ENCODE data around the gene SEC22A.

The SEC22A gene

DNA sequence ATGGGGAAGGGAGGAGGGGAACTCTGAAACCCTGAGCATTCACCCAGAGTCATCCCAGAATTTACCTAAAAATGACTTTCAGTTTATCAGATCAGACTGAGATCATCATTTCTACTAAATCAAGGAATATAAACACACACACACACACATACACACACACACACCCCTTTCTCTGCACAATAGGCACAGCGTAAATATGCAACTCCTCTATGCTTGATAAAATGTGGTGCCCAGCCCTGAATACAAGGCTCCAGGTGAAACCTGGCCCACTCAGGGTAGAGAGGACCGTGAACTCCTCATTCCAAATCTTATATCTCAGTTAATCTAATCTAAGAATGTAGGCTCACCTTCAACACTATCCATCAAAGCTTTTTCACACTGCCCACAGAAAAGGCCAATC is 31.8 kb upstream of the SEC22A start:
- DNase-seq (ENCODE audit: low read depth): no peak
- TF ChIP-seq, protein P1, sequence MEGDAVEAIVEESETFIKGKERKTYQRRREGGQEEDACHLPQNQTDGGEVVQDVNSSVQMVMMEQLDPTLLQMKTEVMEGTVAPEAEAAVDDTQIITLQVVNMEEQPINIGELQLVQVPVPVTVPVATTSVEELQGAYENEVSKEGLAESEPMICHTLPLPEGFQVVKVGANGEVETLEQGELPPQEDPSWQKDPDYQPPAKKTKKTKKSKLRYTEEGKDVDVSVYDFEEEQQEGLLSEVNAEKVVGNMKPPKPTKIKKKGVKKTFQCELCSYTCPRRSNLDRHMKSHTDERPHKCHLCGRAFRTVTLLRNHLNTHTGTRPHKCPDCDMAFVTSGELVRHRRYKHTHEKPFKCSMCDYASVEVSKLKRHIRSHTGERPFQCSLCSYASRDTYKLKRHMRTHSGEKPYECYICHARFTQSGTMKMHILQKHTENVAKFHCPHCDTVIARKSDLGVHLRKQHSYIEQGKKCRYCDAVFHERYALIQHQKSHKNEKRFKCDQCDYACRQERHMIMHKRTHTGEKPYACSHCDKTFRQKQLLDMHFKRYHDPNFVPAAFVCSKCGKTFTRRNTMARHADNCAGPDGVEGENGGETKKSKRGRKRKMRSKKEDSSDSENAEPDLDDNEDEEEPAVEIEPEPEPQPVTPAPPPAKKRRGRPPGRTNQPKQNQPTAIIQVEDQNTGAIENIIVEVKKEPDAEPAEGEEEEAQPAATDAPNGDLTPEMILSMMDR (IDR thresholded peaks at IDR 0.05; ENCODE audit: insufficient read depth, low read depth, low read length, missing control alignments): no peak
- no peak overlapping the region for H3K4me3 ChIP-seq (ENCODE audit: low read depth, low read length)

DNA sequence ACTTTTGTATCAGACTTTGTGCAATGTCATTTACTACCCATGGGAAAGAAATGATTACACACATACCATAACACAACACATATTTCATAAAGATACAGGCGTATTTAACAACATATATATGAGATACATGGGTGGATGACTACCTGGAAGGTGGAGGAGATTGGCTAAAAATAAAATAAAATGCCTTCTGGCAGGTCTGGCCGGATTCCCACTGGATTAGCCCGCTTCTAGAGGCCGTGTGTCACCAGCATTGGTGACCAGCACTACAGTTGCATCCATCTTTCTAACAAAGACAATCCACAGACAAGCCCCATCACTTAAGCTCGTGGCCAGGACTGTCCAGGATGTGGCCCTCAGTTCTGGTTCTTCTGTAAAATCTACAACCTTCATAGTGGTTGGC is 21.0 kb upstream of the SEC22A start:
- no peak for DNase-seq (ENCODE audit: low read depth)
- no peak overlapping the region for H3K4me3 ChIP-seq (ENCODE audit: low read depth, low read length)
- TF ChIP-seq, protein P1 (IDR thresholded peaks at IDR 0.05; ENCODE audit: insufficient read depth, low read depth, low read length, missing control alignments): no peak

DNA sequence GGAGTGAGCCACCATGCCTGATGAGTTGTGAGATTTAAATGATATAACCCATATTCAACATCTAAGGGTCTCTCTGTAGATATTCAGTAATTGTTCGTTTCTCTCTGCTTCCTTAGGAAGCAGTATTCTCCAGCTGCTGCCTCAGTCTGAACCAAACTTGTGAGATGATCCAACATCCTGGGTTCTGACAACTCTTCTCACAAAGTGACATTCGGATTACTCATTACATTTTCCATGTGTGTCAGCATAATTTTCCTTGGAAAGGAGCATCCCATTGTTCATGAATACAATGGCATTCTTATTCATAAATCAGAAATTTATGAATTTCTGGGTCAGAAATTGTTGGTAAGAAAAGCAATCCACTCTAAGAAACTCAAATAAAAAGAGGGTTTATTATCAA is 15.0 kb upstream of the SEC22A start:
- TF ChIP-seq, protein P1 (IDR thresholded peaks at IDR 0.05; ENCODE audit: insufficient read depth, low read depth, low read length, missing control alignments): no peak
- DNase-seq (ENCODE audit: low read depth): no peak
- no peak overlapping the region for H3K4me3 ChIP-seq (ENCODE audit: low read depth, low read length)

DNA sequence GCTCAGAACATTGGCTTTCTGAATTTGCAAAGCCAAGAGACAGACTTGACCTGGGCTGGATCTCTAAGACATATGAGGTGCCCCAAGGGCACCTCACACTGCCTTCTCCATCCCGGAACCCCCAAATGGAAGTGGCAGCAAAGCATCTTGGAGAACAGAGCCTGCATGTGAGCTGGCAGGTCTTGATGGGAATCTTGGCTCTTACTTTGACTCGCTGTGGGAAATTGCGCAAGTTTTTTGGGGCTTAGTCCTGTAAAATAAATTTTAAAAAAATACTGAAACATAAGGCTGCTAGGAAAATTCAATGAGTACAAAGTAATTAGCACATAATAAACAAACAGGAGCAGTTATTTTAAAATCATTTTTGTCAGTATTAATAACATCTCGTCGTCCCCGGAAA is 13.7 kb upstream of the SEC22A start:
- TF ChIP-seq, protein P1 (IDR thresholded peaks at IDR 0.05; ENCODE audit: insufficient read depth, low read depth, low read length, missing control alignments): no peak
- H3K4me3 ChIP-seq (ENCODE audit: low read depth, low read length): no peak overlapping the region
- DNase-seq (ENCODE audit: low read depth): no peak

DNA sequence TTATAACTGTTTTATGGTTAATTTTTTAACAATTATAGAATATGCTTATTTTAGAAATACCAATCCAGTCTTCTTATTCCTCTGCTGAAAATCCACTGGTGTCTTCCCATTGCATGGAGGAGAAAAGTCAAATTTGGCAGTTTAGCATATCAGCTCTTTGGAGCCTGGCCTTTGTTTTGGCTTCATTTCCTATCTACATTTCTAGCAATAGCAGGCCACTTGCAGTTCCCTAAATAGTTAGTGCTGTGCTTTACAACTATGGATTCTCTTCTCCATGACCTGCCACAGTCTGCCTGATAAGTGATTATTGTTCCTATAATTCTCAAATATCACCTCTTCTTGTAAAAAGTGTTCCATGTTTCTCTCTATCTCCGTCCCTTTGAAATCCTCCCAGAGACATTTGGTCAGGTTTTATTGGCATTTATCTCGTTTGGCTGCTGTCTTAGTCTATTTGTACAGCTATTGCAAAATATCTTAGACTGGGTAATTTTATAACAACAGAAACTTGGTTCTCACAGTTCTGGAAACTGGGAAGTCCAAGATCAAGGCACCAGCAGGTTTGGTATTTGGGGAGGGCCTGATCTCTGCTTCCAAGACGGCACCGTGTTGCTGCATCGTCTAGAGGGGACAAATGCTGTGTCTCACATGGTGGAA is 8.2 kb upstream of the SEC22A start:
- no peak for DNase-seq (ENCODE audit: low read depth)
- H3K4me3 ChIP-seq (ENCODE audit: low read depth, low read length): no peak overlapping the region
- TF ChIP-seq, protein P1 (IDR thresholded peaks at IDR 0.05; ENCODE audit: insufficient read depth, low read depth, low read length, missing control alignments): no peak

DNA sequence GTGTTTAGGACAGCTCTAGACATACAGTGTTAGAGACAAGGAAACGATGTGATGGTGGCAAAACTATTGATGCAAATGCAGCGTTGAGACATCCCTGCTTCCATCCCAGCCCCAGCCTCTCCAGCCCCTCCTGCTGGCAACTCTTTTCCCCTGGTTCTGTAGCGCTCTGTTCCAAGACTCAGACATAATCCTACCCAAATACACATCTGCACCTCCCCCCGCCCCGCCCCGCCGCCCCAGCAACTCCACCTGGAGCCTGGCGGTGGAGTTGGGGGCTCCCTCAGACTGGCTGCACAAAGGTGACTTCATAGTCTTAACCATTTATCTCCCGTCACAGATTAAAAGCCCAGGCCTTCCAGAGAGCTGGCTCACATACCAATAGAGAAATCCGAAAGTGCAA is 7.2 kb upstream of the SEC22A start:
- H3K4me3 ChIP-seq (ENCODE audit: low read depth, low read length): no peak overlapping the region
- no peak for DNase-seq (ENCODE audit: low read depth)
- TF ChIP-seq, protein P1 (IDR thresholded peaks at IDR 0.05; ENCODE audit: insufficient read depth, low read depth, low read length, missing control alignments): no peak

DNA sequence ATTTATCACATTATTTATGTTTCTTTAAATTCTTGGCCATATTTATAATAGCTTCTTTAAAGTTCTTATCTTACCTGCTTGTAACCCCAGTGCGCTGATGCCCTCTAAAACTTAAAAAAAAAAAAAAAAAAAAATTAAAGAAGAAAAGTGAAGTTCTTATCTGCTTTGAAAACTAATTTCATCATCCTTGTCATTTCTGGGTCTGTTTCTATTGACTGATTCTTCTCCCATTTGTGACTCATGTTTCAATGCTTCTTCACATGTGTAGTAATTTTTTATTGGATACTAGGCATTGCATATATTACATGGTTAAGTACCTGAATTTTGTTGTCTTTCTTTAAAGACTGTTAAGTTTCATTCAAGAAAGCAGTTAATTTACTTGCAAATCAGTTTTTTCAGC is 3.4 kb upstream of the SEC22A start:
- H3K4me3 ChIP-seq (ENCODE audit: low read depth, low read length): no peak overlapping the region
- no peak for DNase-seq (ENCODE audit: low read depth)
- TF ChIP-seq, protein P1 (IDR thresholded peaks at IDR 0.05; ENCODE audit: insufficient read depth, low read depth, low read length, missing control alignments): no peak
